WTC11 (cell line): ENCODE measurements around the gene RPL22L1. TPM values are rescaled to one million over a fixed set of nuclear protein-coding genes. Genes with fewer than 3 reads are reported as not detected.

Experiments used
- AR ChIP-seq: fragments of 250-450 bp; sonication (Bioruptor Pico); IDR thresholded peaks from 2 replicates; pipeline ENCODE4 v1.9.0; 2021; ENCODE audit warnings: mild to moderate bottlenecking
- ATF3 ChIP-seq: sonication (generic); formaldehyde crosslinking; conservative IDR thresholded peaks from 2 replicates; pipeline ENCODE4 v1.8.1; 2022; ENCODE audit warnings: mild to moderate bottlenecking, missing genetic modification reagents
- CBFB ChIP-seq: sonication (generic); formaldehyde crosslinking; IDR thresholded peaks from 2 replicates; pipeline ENCODE4 v1.8.1; 2022; ENCODE audit warnings: mild to moderate bottlenecking, low read depth, missing genetic modification reagents
- ELF4 ChIP-seq: sonication (generic); formaldehyde crosslinking; IDR thresholded peaks from 2 replicates; pipeline ENCODE4 v1.8.1; 2022; ENCODE audit warnings: low read depth, mild to moderate bottlenecking, moderate library complexity, missing genetic modification reagents
- ERG ChIP-seq: fragments of 250-450 bp; sonication (Bioruptor Pico); IDR thresholded peaks from 2 replicates; pipeline ENCODE4 v1.8.0; 2021; ENCODE audit warnings: mild to moderate bottlenecking
- FOXK1 ChIP-seq: sonication (generic); formaldehyde crosslinking; IDR thresholded peaks from 2 replicates; pipeline ENCODE4 v1.8.0; 2022; ENCODE audit warnings: mild to moderate bottlenecking, moderate library complexity, missing genetic modification reagents
- GTF2I ChIP-seq: fragments of 250-450 bp; sonication (Bioruptor Pico); conservative IDR thresholded peaks from 2 replicates; pipeline ENCODE4 v1.4.0; 2021; ENCODE audit warnings: mild to moderate bottlenecking
- HMGA2 ChIP-seq: fragments of 250-450 bp; sonication (Bioruptor Pico); IDR thresholded peaks from 2 replicates; pipeline ENCODE4 v1.4.0; 2021; ENCODE audit warnings: mild to moderate bottlenecking, moderate library complexity
- HMGXB4 ChIP-seq: sonication (generic); formaldehyde crosslinking; IDR thresholded peaks from 2 replicates; pipeline ENCODE4 v1.8.1; 2023; ENCODE audit warnings: mild to moderate bottlenecking, moderate library complexity, missing genetic modification reagents
- JAZF1 ChIP-seq: fragments of 250-450 bp; sonication (Bioruptor Pico); IDR thresholded peaks from 2 replicates; pipeline ENCODE4 v1.9.0; 2021; ENCODE audit warnings: moderate library complexity, mild to moderate bottlenecking, inconsistent platforms
- NFATC4 ChIP-seq: fragments of 250-450 bp; sonication (Bioruptor Pico); IDR thresholded peaks from 2 replicates; pipeline ENCODE4 v1.9.0; 2021; ENCODE audit warnings: mild to moderate bottlenecking
- NFYB ChIP-seq: sonication (generic); formaldehyde crosslinking; conservative IDR thresholded peaks from 2 replicates; pipeline ENCODE4 v1.8.0; 2022; ENCODE audit warnings: low read depth, missing genetic modification reagents
- NR1H2 ChIP-seq: sonication (generic); formaldehyde crosslinking; IDR thresholded peaks from 2 replicates; pipeline ENCODE4 v1.9.0; 2021; ENCODE audit warnings: mild to moderate bottlenecking, moderate library complexity, missing genetic modification reagents
- RORB ChIP-seq: fragments of 250-450 bp; sonication (Bioruptor Pico); IDR thresholded peaks from 2 replicates; pipeline ENCODE4 v1.9.0; 2021; ENCODE audit warnings: mild to moderate bottlenecking
- ZBTB21 ChIP-seq: sonication (generic); formaldehyde crosslinking; IDR thresholded peaks from 2 replicates; pipeline ENCODE4 v1.8.1; 2023; ENCODE audit warnings: mild to moderate bottlenecking, missing genetic modification reagents, borderline replicate concordance
- ZBTB43 ChIP-seq: sonication (generic); formaldehyde crosslinking; IDR thresholded peaks from 2 replicates; pipeline ENCODE4 v1.8.1; 2023; ENCODE audit warnings: mild to moderate bottlenecking, missing genetic modification reagents
- ZNF138 ChIP-seq: sonication (generic); formaldehyde crosslinking; conservative IDR thresholded peaks from 2 replicates; pipeline ENCODE4 v1.8.1; 2022; ENCODE audit warnings: mild to moderate bottlenecking, moderate library complexity, missing genetic modification reagents
- ZNF219 ChIP-seq: sonication (generic); formaldehyde crosslinking; IDR thresholded peaks from 2 replicates; pipeline ENCODE4 v1.8.0; 2023; ENCODE audit warnings: missing genetic modification reagents, mild to moderate bottlenecking, borderline replicate concordance
- ZNF232 ChIP-seq: sonication (generic); formaldehyde crosslinking; IDR thresholded peaks from 2 replicates; pipeline ENCODE4 v1.8.0; 2022; ENCODE audit warnings: mild to moderate bottlenecking, missing genetic modification reagents
- ZNF416 ChIP-seq: fragments of 250-450 bp; sonication (Bioruptor Pico); IDR thresholded peaks from 2 replicates; pipeline ENCODE4 v1.9.0; 2021; ENCODE audit warnings: mild to moderate bottlenecking, inconsistent platforms
- total RNA-seq: library from RNA; stranded (reverse); gene quantifications from 3 replicates; pipeline ENCODE4 v1.2.3, GENCODE V29; 2021
- TF ChIP-seq, protein P1 (sequence below): fragments of 250-450 bp; sonication (Bioruptor Pico); IDR thresholded peaks from 2 replicates; pipeline ENCODE4 v1.9.0; 2021; ENCODE audit warnings: moderate library complexity, mild to moderate bottlenecking, inconsistent platforms, borderline replicate concordance
- TF ChIP-seq, protein P2 (sequence below): sonication (generic); formaldehyde crosslinking; IDR thresholded peaks from 2 replicates; pipeline ENCODE4 v1.8.1; 2022; ENCODE audit warnings: missing genetic modification reagents, borderline replicate concordance

Gene RPL22L1
- total RNA-seq, 1 experiment from 2014 or later = 169 TPM

- TF ChIP-seq AR (CRISPR knock-in tag) (no peak), HMGXB4 (peak; percentile 52; the same call in 1 of the 2 replicates), FOXK1 (peak; percentile 89), ELF4 (CRISPR knock-in tag) (0 out of 2 replicates have a peak, but pooled peaks have one; percentile 30), RORB (CRISPR knock-in tag) (no peak), NFYB (peak; percentile 53), ZBTB21 (CRISPR knock-in tag) (peak; percentile 90), ATF3 (CRISPR knock-in tag) (no peak), CBFB (peak; percentile 51; the same call in 1 of the 2 replicates), ERG (no peak), ZNF232 (CRISPR knock-in tag) (no peak; the same call in none of the 2 replicates), NR1H2 (CRISPR knock-in tag) (no peak; the same call in 1 of the 2 replicates), JAZF1 (no peak), HMGA2 (no peak), NFATC4 (no peak), ZNF219 (CRISPR knock-in tag) (peak; percentile 92), ZNF138 (CRISPR knock-in tag) (peak; percentile 95), ZBTB43 (CRISPR knock-in tag) (no peak), GTF2I (no peak), ZNF416 (CRISPR knock-in tag) (no peak)
- TF ChIP-seq, protein P1, sequence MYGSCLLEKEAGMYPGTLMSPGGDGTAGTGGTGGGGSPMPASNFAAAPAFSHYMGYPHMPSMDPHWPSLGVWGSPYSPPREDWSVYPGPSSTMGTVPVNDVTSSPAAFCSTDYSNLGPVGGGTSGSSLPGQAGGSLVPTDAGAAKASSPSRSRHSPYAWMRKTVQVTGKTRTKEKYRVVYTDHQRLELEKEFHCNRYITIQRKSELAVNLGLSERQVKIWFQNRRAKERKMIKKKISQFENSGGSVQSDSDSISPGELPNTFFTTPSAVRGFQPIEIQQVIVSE (CRISPR knock-in tag) = no peak
- TF ChIP-seq, protein P2, sequence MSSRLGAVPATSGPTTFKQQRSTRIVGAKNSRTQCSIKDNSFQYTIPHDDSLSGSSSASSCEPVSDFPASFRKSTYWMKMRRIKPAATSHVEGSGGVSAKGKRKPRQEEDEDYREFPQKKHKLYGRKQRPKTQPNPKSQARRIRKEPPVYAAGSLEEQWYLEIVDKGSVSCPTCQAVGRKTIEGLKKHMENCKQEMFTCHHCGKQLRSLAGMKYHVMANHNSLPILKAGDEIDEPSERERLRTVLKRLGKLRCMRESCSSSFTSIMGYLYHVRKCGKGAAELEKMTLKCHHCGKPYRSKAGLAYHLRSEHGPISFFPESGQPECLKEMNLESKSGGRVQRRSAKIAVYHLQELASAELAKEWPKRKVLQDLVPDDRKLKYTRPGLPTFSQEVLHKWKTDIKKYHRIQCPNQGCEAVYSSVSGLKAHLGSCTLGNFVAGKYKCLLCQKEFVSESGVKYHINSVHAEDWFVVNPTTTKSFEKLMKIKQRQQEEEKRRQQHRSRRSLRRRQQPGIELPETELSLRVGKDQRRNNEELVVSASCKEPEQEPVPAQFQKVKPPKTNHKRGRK (CRISPR knock-in tag) = no peak
- TF ChIP-seq, all 79 proteins: peak for 42
Observed at GRCh38 chr3:170908235-170909116, 38.5 kb upstream of the RPL22L1 start, which contains the start of gene EIF5A2 (continued).
